ENCODE data around the gene LTK. TPM values are rescaled to one million over a fixed set of nuclear protein-coding genes. Genes with fewer than 3 reads are reported as not detected.

LTK gene
- total and polyA plus RNA-seq, 10 donors = 0.93 to 7.0 (median 4.5) TPM

DNA sequence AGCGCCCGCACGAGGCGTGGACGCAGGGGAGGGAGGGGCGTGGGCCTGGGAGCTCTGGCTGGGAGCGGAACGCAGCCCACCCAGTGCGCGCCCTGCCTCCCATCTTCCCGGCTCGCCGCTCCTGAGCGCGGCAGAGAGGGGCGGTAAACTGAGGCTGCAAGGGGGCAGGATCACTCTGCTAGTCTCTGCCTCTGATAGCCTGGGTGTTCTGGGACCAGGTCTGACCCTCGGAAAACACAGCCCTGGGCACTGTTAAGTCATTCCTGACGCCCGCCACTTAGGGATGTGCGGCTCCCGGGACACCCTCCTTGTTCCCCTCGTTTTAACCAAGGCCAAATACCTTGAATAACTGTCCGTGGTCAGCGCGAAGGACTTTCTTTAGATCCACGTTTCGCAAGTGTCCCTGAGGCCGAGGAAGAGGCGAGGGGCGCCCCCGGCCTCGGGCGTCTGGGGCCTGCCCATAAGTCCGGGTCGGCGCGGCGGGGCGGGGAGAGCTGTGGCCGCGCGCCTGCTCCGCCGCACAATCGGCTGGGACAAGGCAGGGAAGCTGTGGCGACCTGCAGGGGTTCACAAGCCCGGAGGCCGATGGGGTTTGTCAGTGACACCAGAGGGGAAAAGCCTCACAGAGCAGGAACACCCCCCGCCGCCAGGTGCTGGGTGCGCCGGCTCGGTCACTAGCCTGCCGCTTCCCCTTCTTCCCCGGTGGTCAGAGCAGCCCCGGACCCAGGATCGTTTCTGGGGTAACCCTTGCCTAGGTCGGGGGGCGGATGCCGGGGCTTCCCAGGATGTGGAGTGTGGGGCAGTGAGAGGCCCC, 18.5 kb downstream of the LTK start:
- no peaks in the 10 kb centered on the region for H3K9me3 ChIP-seq
- whole genome bisulfite sequencing, 5 donors = 2 to 5% (median 3%) methylated on average over 15 to 60 of the region's 60 CpGs
- H3K27ac ChIP-seq = no peak overlapping the region
- H3K36me3 ChIP-seq = no peaks in the 10 kb centered on the region
- intact Hi-C loops (cut with DNase I; ENCODE audit: low total_unique reads) = no loop called here
- TF ChIP-seq POLR2A (IDR thresholded peaks at IDR 0.05) (no peak), POLR2AphosphoS5 (IDR thresholded peaks at IDR 0.05) (no peak)
- TF ChIP-seq, protein P1, sequence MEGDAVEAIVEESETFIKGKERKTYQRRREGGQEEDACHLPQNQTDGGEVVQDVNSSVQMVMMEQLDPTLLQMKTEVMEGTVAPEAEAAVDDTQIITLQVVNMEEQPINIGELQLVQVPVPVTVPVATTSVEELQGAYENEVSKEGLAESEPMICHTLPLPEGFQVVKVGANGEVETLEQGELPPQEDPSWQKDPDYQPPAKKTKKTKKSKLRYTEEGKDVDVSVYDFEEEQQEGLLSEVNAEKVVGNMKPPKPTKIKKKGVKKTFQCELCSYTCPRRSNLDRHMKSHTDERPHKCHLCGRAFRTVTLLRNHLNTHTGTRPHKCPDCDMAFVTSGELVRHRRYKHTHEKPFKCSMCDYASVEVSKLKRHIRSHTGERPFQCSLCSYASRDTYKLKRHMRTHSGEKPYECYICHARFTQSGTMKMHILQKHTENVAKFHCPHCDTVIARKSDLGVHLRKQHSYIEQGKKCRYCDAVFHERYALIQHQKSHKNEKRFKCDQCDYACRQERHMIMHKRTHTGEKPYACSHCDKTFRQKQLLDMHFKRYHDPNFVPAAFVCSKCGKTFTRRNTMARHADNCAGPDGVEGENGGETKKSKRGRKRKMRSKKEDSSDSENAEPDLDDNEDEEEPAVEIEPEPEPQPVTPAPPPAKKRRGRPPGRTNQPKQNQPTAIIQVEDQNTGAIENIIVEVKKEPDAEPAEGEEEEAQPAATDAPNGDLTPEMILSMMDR (IDR thresholded peaks at IDR 0.05 in 8 of 11, conservative IDR thresholded peaks at IDR 0.05 in 3 of 11) = peak in 1 of 11 experiments; percentile 29
- peaks cover 0 to 100% (median 50%) of the 10 kb centered on the region in 7 donors for H3K27me3 ChIP-seq (replicated peaks in 1 of 7)
- peaks cover 30 to 45% (median 36%) of the 10 kb centered on the region in 6 donors for H3K4me1 ChIP-seq
- peak overlapping the region in 7 of 8 donors; percentile 50 to 83 (median 73) for H3K4me3 ChIP-seq
- DNase-seq = peak; percentile 85

GRCh38 chr15:41494190-41494921, 19.3 kb downstream of the LTK start:
- TF ChIP-seq, protein P1 (IDR thresholded peaks at IDR 0.05 in 8 of 11, conservative IDR thresholded peaks at IDR 0.05 in 3 of 11) = no peak
- no peak for TF ChIP-seq POLR2AphosphoS5 (IDR thresholded peaks at IDR 0.05)
- no peak for TF ChIP-seq POLR2A (IDR thresholded peaks at IDR 0.05)
- Histone ChIP-seq H3K27me3 (replicated peaks in 1 of 7) (peaks cover 0 to 97% (median 50%) of the 10 kb centered on the region in 7 donors), H3K4me1 (peaks cover 30 to 45% (median 36%) of the 10 kb centered on the region in 6 donors), H3K9me3 (no peaks in the 10 kb centered on the region), H3K4me3 (peak overlapping the region; percentile 37 to 83 (median 72)), H3K27ac (no peak overlapping the region), H3K36me3 (no peaks in the 10 kb centered on the region)
- DNase-seq = peak; percentile 84
- intact Hi-C loops (cut with DNase I; ENCODE audit: low total_unique reads) = no loop called here
- 0 to 3% (median 2%) methylated on average over 18 to 77 of the region's 77 CpGs for WGBS, 5 donors

DNA sequence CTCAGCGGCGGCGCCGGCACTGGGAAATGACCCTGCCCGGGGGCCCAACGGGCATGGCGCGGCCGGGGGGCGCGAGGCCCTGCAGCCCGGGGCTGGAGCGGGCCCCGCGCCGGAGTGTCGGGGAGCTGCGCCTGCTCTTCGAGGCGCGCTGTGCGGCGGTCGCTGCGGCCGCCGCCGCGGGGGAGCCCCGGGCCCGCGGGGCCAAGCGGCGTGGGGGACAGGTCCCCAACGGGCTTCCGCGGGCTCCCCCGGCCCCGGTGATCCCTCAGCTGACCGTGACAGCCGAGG, 19.8 kb downstream of the LTK start:
- TF ChIP-seq POLR2A (IDR thresholded peaks at IDR 0.05) = no peak
- TF ChIP-seq, protein P1 (IDR thresholded peaks at IDR 0.05 in 8 of 11, conservative IDR thresholded peaks at IDR 0.05 in 3 of 11) = no peak
- no peak for TF ChIP-seq POLR2AphosphoS5 (IDR thresholded peaks at IDR 0.05)
- peaks cover 30 to 45% (median 36%) of the 10 kb centered on the region in 6 donors for H3K4me1 ChIP-seq
- H3K4me3 ChIP-seq = peak overlapping the region; percentile 37 to 83 (median 72)
- H3K27ac ChIP-seq = no peak overlapping the region
- no peaks in the 10 kb centered on the region for H3K36me3 ChIP-seq
- WGBS, 5 donors = 0 to 1% (median 0%) methylated on average over 25 to 41 of the region's 41 CpGs; no CpG with 5 or more reads in 2 of the 5 donors
- no peaks in the 10 kb centered on the region for H3K9me3 ChIP-seq
- intact Hi-C loops (cut with DNase I; ENCODE audit: low total_unique reads) = no loop called here
- peaks cover 0 to 92% (median 50%) of the 10 kb centered on the region in 7 donors for H3K27me3 ChIP-seq (replicated peaks in 1 of 7)
- no peak for DNase-seq

All from spleen (tissue), 11 donors.